Sigmoid colon (tissue), 4 donors: ENCODE data around the gene TEKT3.

Source experiments
- EP300 ChIP-seq, 4 donors: sonication (generic); formaldehyde crosslinking; IDR thresholded peaks; one replicate each; pipeline ENCODE4 v1.6.1; 2017; ENCODE audit warnings: antibody characterized with exemption in 4 of 4
- TF ChIP-seq, protein P1 (sequence below), 4 experiments: fragments of 450-650 bp in 3 of 4; fragments of 200-600 bp in 1 of 4; IDR thresholded peaks; one replicate each; pipeline ENCODE4 v1.5.1; 2016 to 2019; ENCODE audit warnings: antibody characterized with exemption in 4 of 4, mild to moderate bottlenecking in 3 of 4, moderate library complexity in 2 of 4

DNA sequence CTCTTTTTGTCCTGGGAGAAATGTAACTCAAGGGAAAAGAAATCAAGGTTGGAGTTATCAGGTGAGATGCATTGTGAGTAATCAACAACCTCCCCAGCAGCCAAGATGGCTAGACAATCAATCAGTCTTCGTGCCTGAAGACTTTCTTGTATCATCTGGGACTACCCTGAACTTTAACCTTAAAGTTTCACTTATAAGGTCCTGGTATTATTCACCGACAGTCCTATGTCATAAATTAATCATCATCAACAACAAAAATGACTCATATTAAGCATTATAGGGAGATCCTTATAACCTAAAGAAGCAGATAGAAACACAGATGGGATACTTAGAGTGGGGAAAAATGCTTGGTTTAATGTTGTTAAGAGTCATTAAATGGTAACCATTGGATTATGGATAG is 7.7 kb upstream of the TEKT3 start:
- TF ChIP-seq, protein P1, sequence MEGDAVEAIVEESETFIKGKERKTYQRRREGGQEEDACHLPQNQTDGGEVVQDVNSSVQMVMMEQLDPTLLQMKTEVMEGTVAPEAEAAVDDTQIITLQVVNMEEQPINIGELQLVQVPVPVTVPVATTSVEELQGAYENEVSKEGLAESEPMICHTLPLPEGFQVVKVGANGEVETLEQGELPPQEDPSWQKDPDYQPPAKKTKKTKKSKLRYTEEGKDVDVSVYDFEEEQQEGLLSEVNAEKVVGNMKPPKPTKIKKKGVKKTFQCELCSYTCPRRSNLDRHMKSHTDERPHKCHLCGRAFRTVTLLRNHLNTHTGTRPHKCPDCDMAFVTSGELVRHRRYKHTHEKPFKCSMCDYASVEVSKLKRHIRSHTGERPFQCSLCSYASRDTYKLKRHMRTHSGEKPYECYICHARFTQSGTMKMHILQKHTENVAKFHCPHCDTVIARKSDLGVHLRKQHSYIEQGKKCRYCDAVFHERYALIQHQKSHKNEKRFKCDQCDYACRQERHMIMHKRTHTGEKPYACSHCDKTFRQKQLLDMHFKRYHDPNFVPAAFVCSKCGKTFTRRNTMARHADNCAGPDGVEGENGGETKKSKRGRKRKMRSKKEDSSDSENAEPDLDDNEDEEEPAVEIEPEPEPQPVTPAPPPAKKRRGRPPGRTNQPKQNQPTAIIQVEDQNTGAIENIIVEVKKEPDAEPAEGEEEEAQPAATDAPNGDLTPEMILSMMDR (IDR thresholded peaks at IDR 0.05) = no peak
- TF ChIP-seq EP300 (IDR thresholded peaks at IDR 0.05) = no peak
